HG02678 (cell line): ENCODE measurements around the gene KLHL42.
"Not testable (repeated sequence)": the region's sequence is repeated elsewhere in the genome, so short reads cannot be mapped to it uniquely, and the experiment has no call there.

Source experiments
- ATAC-seq: cut with Tn5 transposase; IDR thresholded peaks from one replicate; pipeline ENCODE4 v1.9.1; 2021; ENCODE audit warnings: mild to moderate bottlenecking, moderate library complexity; ENCODE audit not compliant: unreplicated experiment

Gene KLHL42

GRCh38 chr12:27814851-27815591, 35.0 kb downstream of the KLHL42 start:
- ATAC-seq: no peak

GRCh38 chr12:27817766-27818165, 37.7 kb downstream of the KLHL42 start:
- no peak for ATAC-seq

- ATAC-seq: no peak
Observed at GRCh38 chr12:27818401-27818918, 38.4 kb downstream of the KLHL42 start.

GRCh38 chr12:27820564-27820963, 40.5 kb downstream of the KLHL42 start:
- ATAC-seq: no peak

- peak; percentile 42 for ATAC-seq
Observed at GRCh38 chr12:27821259-27821973, 41.4 kb downstream of the KLHL42 start.

- ATAC-seq: peak; percentile 58
Observed at GRCh38 chr12:27822076-27822712, 42.2 kb downstream of the KLHL42 start.

- no peak for ATAC-seq
Observed at GRCh38 chr12:27823038-27823437, 43.0 kb downstream of the KLHL42 start.

- ATAC-seq: peak; percentile 74
Observed at GRCh38 chr12:27824126-27824842, 44.3 kb downstream of the KLHL42 start.

GRCh38 chr12:27826076-27826475, 46.0 kb downstream of the KLHL42 start:
- ATAC-seq: no peak

GRCh38 chr12:27828196-27828595, 48.2 kb downstream of the KLHL42 start:
- ATAC-seq: no peak

GRCh38 chr12:27838543-27839185, 58.6 kb downstream of the KLHL42 start:
- no peak for ATAC-seq

GRCh38 chr12:27840229-27840999, 60.4 kb downstream of the KLHL42 start:
- ATAC-seq: no peak

GRCh38 chr12:27841392-27841882, 61.4 kb downstream of the KLHL42 start:
- no peak for ATAC-seq

GRCh38 chr12:27843714-27844245, 63.7 kb downstream of the KLHL42 start:
- no peak for ATAC-seq

GRCh38 chr12:27844366-27845090, 64.5 kb downstream of the KLHL42 start:
- ATAC-seq: no peak

GRCh38 chr12:27845187-27845586, 65.2 kb downstream of the KLHL42 start:
- no peak for ATAC-seq

- ATAC-seq: not testable (repeated sequence)
Observed at GRCh38 chr12:27845706-27846105, 65.7 kb downstream of the KLHL42 start.

GRCh38 chr12:27847293-27847692, 67.3 kb downstream of the KLHL42 start:
- ATAC-seq: not testable (repeated sequence)

GRCh38 chr12:27851311-27851710, 71.3 kb downstream of the KLHL42 start:
- no peak for ATAC-seq
